GM21737 (cell line): ENCODE results near the gene CYLD.

Experiments
- ATAC-seq: cut with Tn5 transposase; IDR thresholded peaks from one replicate; pipeline ENCODE4 v1.9.1; 2021; ENCODE audit warnings: mild to moderate bottlenecking, moderate library complexity; ENCODE audit not compliant: unreplicated experiment

CYLD gene

DNA sequence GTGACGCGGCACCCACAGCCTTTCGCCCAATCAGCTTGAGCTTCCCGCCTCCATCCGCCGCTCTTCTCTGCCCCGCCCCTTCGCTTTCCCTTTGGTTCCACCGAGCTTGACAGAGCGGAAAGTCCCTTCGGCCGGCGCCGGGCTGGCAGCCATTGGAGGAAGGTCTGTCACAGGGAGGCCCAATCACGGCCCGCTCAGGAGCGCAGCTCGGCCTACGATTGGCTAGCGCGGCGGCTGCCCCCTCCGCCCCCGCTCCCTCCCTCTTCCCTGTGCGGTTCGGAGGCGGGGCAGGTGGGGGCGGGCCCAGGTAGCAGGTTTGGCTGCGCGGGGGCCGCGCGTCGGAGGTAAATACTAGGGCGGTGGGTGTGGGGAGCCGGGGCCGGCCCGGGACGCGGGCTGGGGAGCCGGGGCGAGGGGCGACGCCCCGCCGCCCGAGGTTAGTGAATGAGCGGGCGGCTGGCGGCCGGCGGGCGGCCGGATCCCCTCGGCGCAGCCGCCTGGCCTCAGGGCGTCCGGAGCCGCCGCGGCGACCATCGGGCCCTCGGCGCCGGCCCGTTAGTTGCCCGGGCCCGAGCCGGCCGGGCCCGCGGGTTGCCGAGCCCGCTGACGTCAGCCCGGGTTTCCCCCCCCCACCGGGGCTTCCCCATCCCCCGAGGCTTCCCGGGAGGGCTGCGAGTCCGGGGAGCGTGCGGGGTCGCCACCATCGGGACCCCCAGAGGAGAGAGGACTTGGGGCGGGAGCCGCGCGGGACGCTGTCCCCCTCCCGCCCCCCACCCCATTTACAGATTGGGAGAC lies at the start of gene CYLD:
Gene CYLD (plus strand): TSS at position 306 of the 795 bp plus-strand sequence. CDS start 7,613 bp downstream, outside the sequence.
- ATAC-seq = peak; percentile 93

DNA sequence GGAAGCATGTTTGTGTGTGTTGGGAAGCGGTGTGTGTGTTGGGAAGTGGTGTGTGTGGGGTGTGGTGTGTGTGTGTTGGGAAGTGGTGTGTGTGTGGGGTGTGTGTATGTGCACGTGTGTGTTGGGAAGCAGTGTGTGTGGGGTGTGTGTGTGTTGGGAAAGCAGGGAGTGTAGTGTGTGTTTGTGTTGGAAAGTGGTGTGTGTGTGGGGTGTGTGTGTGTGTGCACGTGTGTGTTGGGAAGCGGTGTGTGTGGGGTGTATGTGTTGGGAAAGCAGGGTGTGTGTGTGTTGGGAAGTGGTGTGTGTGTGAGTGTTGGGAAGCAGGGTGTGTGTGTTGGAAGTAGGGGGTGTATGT lies 49.3 kb upstream of the CYLD start:
- ATAC-seq = no peak

DNA sequence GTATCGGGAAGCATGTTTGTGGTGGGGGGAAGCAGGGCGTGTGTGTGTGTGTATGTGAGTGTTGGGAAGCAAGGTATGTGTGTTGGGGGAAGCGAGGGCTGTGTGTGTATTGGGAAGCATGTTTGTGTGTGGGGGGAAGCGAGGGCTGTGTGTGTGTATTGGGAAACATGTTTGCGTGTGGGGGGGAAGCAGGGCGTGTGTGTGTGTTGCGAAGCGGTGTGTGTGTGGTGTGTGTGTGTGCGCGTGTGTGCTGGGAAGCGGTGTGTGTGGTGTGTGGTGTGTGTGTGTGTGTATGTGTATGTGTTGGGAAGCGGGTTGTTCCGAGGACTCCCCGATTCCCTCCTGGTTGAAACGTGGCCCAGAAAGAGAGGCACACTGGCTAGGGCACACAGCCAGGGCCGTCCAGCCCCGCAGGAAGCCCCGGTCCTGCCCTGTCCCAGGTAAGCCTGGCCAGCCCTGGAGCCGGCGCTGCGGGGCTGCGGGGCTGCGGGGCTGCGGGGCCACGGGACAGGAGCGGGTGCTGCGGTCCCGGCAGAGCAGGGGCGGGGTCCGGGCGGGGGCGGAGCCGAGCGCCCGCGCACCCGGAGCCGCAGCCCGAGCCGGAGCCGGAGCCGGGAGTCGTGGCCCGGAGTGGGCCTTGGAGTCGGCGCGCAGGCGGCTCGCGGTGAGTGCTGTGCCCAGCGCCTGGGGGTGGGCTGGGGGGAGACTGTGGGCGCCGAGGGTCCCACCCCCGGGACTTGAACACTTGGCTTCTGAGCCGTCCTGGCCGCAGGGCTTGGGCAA lies 48.7 kb upstream of the CYLD start, which contains the start of gene NOD2:
Gene NOD2 (plus strand): TSS at position 608 of the 783 bp plus-strand sequence. CDS start 5,890 bp downstream, outside the sequence.
- no peak for ATAC-seq

DNA sequence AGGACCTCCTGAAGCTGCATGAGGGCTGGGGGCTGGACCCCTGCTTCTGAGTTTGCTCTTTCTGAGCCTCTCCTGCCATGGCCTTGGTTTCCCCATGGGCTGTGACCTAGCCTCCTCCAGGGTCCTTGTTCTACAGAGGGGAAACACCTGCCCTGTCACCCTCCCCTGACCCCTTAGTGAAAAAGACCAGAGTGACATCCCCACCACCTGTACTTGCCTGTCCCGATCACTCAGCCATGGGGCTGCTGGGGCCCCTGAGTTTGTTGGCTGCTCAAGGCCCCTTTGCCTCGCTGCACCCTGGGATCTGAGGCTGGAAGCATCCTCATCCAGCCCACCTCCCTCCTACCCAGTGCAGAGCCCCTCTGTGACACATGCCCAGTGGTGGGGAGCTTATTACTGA lies 47.7 kb upstream of the CYLD start:
- no peak for ATAC-seq

DNA sequence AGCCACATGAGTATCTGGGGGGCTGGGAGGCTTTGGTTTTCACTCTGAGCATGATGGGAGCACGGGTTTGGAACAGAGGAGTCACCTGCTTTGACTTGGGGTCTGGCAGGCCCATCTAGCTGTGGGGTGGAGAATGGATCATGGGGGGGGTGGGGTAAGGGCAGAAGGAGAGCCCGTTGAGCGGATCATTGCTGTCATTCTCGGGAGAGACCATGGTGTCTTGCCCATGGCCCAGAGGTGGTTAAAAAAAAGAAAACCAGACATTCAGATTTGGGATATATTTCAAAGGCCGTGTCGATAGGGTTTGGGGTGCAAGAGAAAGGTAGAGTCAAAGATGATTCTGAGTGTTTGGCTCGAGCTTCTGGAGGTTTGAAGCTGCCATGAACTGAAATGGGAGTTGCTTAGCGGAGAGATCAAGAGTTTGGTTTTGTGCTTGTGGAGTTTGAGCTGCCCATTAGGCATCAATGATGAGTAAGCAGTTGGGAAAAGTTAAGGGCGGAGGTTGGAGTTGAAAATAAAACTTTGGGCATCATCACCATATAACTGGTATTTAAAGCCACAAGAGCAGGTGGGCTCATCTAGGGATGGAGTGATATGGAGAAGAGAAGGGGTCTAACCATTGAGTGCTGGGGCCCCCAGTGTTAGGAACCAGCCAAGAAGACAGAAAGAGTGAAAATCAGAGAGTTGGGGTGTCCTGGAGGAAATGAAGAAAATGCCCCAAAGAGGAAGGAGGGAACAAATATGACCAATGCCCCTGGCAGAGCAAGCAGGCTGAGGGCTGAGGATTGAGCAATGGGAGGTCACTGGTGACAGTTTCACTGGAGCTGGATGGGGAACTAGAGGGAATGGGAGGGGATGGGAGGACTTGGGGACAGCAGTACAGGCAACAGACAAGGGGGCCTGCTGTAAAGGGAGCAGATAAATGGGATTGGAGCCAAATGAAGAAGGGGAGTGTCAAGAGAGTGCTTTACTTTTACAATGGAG lies 46.6 kb upstream of the CYLD start:
- no peak for ATAC-seq

DNA sequence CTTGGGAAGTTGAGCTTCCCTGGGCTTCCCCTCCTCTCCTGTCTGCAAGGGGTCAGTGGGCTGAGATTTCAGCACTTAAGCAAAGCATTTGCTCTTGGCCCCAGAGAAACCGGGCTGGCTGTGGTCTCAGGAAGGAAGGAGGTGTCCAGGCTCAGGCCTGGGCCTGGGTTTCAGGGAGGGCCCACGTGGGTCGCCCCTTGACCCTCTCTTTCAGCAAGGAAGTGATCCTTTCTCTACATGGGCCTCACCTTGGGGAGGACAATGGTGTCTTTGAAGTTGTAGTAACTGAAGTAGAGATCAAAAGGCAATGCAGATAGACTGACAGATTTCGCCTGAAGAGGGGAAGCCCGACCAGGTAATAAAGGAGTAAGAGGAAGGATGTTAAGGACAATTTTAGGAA lies 45.8 kb upstream of the CYLD start:
- ATAC-seq = peak; percentile 39

DNA sequence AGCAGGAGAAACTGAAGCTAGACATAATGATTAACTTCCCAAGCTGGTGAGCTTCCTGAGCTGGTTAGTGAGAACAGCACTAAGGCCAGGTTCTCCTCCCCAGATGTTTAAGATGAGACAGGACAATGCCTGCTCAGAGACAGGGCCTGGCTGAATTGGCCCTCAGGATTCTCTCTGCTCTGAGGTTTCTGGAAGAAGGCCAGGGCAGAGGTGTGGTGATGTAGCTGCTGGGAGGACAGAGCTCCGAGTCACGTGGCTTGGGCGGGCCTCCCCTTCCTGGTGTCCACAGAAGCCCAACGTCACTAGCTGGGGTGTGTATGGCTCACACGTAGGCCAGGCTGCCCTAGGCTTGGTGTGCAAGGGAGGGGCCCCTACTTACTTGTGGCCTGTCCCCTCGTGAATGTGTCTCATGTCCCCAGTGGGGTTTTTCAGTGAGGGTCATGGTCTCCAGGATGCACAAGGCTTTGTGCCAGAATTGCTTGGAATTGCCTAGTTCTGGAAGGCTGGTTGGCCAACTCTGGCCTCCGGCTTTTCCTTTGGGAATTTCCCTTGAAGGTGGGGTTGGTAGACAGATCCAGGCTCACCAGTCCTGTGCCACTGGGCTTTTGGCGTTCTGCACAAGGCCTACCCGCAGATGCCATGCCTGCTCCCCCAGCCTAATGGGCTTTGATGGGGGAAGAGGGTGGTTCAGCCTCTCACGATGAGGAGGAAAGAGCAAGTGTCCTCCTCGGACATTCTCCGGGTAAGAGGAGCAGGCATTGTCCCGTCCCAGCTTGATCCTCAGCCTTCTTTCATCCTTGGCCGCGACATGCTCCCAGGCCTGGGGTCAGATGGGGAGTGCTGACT lies 45.1 kb upstream of the CYLD start:
- ATAC-seq = peak; percentile 46

DNA sequence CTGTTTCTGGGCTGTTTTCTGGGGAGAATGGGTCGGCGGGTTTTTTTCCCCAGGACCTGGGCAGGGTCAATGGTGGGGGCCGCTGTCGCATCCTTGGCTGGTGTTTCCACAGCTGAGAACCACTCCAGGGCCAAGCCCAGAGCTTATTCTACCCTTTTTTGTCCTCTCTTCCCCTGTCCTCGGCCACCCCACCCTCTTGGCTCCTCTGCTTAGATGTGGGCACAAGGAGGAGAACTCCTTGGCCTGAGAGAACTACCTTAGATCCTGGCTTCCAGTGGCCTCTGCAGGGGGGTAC lies 44.5 kb upstream of the CYLD start:
- ATAC-seq = no peak

DNA sequence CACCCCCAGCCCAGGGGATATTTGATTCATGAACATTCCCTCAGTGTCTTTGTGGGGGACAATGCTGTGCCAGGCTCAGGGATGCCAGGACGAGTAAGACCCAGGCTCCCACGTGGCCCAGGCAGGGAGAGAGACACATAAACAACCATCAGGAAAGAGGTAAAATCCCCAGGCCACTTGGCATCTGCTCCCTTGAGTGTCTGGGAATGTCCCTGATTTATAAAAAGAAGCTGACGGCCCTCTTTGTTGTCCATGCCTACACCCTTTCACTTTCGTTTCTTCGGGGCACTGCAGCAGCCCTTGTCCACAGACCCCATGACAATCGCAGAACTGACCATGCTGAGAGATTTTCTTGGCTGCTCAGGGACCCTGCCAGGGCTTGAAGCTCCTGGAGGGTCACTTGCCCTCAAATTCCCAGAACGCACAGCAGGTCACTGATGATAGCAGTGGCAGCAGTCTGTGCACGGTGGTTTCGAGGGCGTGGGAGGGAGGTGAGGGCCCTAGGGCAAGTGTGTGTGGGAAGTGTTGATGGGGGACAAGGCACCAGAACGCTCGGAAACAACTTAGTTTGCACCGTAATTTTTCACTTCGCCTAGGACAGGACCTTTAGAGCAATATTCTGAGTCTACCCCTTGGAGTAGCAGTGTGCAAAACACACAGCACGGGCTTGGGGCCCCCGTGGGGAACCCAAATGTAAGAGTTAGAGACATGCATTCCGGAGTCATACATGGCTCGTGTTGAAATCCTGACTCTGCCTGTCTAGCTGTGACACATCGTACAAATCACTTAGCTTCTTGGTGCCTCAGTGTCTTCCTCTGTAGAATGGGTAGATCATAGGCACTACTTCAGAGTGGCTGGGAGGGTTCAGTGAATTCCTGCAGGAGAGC lies 43.8 kb upstream of the CYLD start:
- peak; percentile 38 for ATAC-seq

DNA sequence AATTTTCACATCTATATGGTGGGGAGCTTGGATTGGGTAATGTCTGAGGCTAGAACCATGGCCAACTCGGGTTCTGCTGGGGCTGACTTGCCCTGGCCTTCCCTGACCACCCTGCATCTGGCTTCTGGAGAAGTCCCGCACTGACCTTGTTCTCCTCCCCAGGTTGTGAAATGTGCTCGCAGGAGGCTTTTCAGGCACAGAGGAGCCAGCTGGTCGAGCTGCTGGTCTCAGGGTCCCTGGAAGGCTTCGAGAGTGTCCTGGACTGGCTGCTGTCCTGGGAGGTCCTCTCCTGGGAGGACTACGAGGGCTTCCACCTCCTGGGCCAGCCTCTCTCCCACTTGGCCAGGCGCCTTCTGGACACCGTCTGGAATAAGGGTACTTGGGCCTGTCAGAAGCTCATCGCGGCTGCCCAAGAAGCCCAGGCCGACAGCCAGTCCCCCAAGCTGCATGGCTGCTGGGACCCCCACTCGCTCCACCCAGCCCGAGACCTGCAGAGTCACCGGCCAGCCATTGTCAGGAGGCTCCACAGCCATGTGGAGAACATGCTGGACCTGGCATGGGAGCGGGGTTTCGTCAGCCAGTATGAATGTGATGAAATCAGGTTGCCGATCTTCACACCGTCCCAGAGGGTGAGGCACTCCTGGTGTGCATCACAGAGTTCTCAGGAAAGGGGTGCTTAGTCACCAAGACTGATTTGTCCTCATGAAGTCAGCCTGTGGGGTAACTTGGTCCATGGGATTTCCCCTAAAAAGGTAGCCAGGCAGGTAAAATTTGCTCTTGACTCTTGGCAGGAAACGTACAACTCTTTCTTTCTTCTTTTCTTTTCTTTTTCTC lies 42.3 kb upstream of the CYLD start:
- no peak for ATAC-seq

DNA sequence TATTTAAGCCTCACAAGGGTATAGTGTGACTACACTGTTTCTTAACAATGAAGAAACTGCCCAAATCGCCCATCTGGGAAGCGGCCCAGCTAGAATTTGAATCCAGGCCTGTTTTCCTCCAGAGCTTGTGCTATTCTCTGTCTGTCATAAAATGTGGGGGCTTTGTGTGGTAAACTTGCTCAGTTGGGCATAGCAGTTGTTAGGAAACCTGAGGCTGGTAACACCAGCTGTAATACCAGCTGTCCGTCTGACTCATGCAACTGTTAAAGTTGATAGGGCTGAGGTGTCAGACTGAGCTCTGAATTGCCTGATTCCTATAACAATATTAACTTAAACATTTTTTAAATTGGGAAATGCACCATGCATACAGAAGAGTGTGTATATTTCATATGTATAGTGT lies 39.2 kb upstream of the CYLD start:
- no peak for ATAC-seq

DNA sequence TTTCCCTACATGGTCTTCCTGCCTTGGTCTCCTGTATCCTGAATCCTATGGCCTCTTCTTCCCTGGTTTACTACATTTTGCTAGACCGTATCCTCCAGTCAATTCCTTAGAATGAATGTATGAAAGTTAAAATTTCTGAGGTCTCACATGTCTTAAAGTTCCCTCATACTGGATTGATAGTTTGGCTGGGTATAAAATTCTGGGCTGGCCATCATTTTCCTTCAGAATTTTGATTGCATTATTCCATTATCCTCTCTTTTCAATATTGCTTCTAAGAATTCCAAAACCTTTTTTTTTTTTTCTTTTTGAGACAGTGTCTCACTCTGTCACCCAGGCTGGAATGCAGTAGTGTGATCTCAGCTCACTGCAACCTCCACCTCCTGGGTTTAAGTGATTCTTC lies 37.6 kb upstream of the CYLD start:
- ATAC-seq = no peak

DNA sequence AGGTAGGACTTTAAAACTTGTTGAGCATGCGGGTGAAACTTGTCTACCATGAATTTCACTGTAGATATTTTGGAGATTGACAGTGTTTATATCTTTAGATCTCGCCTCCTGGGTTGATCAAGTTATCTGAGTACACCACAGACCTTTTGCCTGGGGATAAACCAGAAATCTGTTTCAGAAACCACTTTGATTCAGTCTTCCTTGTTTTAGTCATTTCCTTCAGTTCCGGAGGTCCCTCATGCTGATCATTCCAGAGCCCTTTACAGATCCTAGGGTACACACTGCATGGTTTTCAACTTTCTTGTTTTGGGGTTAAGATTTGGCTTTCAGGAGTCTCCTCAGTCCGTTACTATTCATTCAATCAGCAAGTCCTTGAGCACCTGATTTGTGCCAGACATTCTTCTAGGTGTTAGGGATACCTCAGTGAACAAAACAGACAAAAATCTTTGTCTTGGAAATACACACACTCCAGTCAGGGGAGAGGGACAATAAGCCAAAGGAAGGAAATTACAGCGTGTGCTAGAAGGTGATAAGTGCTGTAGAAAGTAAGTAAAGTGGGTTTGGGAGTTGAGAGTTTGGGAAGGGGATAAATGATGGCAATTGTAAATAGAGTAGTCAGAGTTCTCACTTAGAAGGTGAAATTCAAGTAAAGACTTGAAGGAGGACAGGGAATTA lies 36.3 kb upstream of the CYLD start:
- no peak for ATAC-seq

DNA sequence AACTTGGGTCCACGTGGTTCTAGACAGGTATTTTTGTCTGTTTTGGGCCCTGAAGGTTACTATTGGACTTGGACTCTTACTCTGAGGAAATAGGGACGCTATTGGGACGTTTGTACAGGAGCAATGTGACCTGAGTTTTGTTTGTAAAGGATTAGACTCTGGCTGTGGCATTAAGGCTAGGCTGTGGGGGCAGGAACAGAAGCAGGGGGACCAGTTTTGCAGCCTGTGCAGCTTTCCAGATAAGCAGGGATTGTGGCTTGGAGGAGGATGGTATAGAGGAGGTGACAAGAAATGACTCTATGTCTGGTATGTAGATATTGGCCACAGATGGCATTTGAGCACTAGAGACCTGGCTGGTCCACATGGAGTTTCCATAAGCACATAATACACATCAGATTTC lies 35.6 kb upstream of the CYLD start:
- no peak for ATAC-seq

DNA sequence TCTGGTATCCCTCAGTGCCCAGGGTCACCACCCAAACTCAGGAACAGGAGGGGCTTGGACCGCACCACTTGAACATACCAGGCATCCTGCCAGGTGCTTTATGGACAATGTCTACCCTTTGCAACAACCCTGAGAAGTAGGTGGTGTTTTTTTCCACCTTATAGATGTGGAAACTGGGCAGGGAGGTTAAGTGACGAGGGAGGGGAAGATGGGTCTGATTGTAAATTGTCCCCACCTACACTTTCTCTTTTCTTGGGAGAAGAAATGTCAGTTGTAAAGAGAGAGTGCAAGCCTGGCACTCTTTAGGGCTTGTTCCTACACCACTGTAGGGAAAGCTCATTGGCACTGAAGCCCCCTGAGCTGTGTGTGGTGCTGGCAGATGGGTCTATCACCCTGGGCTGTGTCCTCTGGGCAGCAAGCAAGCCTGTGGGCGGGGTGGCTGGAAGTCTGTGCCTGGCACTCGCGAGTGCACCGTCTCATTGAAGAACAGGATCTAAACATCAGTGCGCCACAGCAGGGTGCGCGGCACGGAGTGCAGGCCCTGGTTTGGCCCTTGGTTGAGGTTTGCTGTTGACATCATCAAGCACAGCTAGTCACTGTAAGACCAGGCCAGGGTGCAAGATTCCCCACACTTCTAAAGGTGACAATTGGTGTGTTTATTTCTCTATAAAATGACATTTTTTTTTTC lies 33.4 kb upstream of the CYLD start:
- ATAC-seq = no peak

DNA sequence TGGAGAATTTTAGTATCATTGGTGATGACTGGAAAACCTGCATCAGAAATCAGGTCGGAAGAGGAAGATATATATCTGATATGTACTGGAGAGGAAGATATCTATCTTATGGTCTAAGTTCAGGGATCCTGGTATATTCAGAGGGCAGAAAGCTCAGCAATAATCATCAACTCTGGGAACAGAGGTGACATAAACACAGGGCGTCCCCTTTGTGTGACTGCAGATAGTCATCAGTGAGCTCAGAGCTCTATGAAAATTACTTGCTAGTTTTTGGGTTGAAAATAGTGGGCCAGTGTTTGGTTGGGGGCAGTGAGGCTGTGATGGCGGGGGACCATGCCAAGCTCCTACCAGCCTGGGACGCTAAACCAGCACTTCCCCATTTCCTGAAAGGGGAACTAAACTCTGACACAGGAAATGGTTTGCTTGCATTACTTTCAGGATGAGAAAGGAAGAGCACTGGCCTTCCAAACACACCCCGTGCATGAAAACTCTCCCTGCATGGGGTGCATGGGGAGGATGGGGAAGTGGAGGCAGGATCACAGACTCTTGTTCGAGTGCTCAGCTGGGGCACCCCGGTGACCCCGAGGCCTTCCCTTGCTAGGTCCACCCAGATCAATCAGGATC lies 32.7 kb upstream of the CYLD start:
- ATAC-seq = no peak

DNA sequence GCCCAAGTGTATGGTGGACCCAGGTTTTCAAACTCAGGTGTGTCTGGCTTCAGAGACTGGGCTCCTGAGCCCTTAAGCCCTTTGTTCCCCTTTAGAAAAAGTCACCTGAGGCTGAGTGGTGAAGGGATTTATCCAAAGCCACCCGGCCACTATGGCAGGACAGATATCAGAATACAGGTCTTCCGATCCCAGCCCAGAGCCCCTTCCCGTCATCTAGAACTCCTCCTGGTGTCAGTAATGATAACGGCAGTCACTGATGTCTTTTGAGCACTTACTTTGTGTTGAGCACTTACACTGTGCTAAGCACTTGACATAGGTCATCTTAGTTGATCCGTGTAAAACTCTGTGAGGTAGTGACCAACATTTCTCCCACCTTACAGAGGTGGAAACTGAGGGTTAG lies 31.9 kb upstream of the CYLD start:
- ATAC-seq = no peak
